Cerebellar cortex (tissue), 1 donor: ENCODE measurements around the gene AACS.

Source experiments
- DNase-seq: peaks from one replicate; pipeline ENCODE4 v3.0.0-alpha.2; 2015; ENCODE audit warnings: low spot score

AACS gene

DNA sequence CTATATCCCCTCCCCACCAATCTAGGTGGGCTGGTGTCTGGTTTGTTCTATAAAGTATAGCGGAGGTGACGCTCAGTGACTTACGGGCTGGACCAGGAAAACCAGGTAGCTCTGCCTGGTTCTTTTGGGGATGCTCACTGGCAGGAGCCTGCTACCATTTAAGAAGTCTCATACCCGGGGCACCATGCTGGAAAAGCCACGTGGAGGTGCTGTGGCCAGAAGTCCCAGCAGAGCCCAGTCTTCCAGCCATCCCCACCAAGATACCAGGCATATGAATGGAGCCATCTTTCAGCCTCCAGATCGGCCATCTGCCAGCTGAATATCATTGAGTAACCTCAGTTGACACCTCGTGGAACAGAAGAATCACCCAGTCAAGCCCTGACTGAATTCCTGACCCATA is 87.2 kb downstream of the AACS start:
- DNase-seq, result no peak

DNA sequence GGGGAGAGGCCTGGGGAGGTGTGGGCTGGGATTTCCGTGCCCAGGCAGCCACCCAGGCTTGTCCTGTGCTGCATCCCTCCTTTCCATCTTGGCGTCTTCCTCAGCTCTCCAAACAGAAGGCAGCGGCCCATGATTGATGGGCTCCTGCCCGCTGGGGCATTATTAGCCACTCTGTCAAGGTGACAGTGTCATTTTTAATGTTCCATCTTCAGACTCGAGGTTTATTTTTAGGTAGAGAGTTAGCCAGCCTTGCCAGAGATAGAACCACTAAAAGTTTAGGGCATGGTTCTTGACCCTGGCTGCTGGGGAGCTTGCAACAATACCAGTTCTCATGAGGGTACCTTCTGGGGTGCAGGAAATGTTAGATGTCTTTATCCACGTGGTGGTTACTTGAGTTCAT is 90.1 kb downstream of the AACS start:
- no peak for DNase-seq

- DNase-seq, result no peak
Observed at GRCh38 chr12:125157177-125157576, 91.9 kb downstream of the AACS start.

DNA sequence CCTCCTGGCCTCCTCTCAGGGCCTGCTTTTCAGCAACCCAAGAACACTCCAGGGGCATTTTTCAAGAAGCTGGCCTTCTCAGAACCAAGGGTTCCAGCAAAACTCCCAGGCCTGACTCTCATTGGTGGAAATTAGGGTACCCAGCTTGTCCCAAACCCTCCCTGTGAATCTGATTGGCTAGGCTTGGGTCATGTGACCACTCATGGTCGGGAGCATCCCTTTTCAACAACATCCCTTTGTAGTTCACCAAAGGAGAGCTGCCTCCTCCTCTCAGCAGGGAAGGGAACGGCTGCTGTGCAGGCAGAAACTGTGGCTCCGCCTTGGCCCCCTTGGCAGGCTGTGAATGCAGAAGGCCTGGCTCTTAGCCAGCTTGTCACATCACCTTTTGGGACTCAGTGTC is 94.5 kb downstream of the AACS start:
- no peak for DNase-seq

GRCh38 chr12:125160281-125160955 is 95.2 kb downstream of the AACS start:
- DNase-seq, result no peak

- DNase-seq, result peak; percentile 74
Observed at GRCh38 chr12:125161712-125162022, 96.4 kb downstream of the AACS start.

DNA sequence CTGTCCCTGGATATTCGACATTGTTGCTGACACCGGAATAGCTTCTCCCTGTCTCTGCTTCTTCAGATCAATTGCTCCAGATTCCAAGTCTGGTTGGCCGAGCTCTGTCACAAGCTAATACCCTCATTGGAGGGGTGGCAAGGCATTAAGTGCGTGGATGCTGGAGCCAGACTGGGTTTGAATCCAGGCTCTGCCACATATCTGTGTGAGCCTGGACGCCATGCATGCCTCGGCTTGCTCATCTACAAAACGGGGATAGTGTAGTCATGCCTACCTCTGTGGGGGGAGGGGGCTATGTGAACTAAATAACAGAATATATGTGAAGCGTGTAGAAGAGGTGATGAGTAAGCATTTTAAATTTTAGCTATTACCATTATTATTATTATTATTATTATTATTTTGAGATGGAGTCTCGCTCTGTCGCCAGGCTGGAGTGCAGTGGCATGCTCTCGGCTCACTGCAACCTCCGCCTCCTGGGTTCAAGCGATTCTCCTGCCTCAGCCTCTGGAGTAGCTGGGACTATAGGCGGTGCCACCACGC is 97.3 kb downstream of the AACS start:
- no peak for DNase-seq

GRCh38 chr12:125163148-125163547 is 97.9 kb downstream of the AACS start:
- no peak for DNase-seq

DNA sequence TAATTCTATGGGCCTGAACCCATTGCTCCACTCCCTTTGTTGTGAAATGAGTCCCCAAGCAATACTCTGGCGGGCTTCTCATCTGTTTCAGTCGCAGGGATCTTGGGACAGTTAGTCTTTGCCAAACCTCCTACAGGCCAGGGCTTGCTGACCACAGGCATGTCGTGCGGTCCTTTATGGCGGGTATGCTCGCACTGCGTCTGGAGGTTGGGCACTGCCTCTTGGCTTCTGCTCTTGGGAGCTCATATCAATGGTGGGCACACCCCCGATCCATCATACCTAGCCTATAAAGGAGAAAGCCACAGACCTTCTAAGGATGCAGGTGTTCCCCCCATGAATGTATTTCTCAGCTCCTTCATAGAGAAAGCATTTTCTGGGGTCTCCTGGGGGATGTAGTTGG is 99.3 kb downstream of the AACS start:
- DNase-seq, result no peak

GRCh38 chr12:125166041-125166440 is 100.8 kb downstream of the AACS start:
- no peak for DNase-seq

DNA sequence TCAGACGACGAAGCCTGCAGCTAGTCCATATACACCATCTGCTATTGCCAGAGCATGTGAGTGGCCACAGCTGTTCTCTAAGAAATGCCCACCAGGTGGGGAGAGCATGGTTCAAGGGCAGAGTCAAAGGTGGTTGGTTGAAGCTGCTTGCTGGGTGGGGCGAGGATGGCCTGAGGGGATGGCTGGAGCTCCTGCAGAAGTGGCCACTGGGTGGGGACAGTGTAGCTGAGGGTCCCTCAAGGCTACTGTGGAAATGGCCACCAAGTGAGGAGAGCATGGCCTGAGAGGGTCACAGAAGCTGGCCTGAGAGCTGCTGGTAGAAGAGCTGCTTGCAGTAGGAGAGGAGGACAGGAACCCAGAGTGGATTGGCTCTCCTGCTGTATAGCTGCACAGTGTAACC is 102.4 kb downstream of the AACS start:
- no peak for DNase-seq

DNA sequence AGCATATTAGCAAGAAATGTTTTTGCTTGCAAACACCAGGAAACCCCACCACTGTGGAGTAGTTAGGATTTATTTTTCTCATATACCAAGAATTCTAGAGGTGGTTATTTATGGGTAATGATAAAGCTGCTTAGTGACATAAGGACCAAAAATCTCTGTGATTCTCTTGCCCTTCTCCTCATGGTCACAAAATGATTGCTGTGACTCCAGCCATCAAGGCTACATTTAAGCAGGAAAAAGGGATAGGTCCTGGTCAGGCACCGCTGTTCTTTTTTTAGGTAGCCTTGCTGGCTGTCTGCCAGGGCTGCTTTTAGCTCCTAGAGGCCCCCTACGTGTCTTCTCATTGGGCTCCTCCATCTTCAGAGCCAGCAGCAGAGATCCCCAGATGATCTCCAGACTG is 104.2 kb downstream of the AACS start:
- DNase-seq, result no peak

- DNase-seq, result no peak
Observed at GRCh38 chr12:125169870-125170269, 104.6 kb downstream of the AACS start.

DNA sequence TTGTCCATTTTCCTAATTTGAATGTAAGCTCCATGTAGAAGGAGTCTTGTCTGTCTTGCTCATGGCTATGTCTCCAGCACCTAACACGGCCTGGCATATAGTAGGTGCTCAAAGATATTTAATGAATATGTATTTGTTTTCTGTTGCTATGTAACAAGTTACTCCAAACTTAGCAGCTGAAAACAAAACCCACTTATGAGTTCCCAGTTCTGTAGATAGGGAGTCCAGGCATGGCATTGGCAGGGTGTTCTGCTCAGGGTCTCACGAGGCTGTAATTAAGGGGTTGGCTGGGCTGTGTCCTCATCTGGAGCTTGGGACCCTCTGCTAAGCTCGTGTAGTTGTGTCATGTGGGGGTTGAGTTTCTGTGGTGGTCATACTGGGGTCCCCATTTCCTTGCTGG is 106.0 kb downstream of the AACS start:
- no peak for DNase-seq

- no peak for DNase-seq
Observed at GRCh38 chr12:125172231-125172850, 107.1 kb downstream of the AACS start.

DNA sequence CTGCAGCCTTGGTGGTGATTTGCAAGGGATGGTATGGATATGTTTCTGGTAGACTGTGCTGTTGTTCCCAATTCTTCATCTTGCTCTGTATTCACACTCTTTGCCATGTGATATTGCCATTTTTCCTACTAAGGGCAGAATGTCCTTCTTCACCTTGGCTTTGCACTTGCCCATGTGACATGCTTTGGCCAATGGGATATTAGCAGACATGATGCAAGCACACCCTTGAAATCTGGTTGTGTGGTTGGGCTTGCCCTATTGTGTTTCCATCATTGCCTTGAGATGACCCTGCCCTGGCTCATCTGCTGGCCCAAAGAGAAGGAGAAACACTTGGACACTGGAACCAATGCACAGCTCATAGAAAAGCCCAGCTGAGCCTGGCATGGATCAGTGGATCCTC is 110.3 kb downstream of the AACS start:
- DNase-seq, result no peak

- no peak for DNase-seq
Observed at GRCh38 chr12:125178222-125178621, 113.0 kb downstream of the AACS start.

DNA sequence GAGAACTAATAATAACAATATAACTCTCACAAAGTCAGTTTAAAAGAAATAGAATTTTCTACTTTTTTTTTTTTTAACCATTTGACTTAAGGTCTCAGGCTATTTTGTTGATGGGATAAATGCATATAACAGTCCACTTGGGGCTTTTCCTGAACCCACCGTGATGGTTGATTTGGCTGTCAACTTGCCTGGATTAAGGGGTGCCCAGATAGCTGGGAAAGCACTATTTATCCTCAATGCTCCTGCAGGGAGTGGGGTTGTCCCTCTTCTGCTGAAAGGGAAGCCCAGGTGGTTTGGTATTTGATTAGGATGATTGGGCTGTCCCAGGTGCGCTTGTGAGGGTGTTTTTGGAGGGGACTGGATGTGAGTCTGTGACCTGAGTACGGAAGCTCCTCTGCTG is 114.9 kb downstream of the AACS start:
- DNase-seq, result no peak

GRCh38 chr12:125181107-125181506 is 115.9 kb downstream of the AACS start:
- no peak for DNase-seq

DNA sequence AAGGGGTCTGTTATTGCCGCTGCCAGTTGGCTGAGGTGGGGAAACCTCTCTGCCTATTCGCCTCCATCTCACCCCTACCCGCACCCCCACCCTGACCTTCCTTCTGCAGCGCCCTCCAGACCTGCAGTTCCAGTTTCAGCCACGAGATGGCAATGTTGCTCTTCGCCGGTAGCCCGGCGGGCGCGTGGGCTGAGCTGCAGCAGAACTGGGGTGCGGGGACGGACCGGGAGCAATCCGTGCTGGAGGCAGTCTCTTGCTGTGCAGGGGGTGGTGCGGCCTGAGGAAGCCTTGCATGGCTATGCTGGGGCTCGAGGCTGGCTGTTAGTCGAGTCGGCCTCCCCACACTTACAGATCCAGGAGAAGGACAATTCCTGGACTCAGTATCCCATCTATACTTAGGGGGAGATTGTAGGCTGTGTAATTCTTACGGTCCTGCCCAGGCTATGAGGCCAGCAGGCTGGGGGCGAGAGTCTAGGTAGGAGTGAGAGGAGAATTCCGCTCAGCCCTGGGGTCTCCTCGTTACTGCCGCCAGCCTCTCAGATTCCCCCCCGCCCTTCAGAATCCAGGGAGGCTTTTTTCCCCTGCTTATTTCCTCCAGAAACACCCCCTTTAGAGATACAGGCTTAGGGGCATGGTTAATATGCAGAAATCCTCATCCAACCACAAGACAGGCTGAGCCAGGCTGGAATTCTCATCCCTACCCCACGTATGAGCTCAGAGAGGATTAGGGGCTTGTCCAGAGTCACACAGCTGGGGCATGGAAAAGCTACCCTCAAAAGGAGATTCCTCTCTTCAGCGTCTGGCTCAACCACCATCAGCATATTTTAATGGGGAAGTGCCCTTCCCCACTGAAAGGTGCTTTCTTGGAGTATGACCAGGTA is 118.2 kb downstream of the AACS start:
- DNase-seq, result peak; percentile 88

DNA sequence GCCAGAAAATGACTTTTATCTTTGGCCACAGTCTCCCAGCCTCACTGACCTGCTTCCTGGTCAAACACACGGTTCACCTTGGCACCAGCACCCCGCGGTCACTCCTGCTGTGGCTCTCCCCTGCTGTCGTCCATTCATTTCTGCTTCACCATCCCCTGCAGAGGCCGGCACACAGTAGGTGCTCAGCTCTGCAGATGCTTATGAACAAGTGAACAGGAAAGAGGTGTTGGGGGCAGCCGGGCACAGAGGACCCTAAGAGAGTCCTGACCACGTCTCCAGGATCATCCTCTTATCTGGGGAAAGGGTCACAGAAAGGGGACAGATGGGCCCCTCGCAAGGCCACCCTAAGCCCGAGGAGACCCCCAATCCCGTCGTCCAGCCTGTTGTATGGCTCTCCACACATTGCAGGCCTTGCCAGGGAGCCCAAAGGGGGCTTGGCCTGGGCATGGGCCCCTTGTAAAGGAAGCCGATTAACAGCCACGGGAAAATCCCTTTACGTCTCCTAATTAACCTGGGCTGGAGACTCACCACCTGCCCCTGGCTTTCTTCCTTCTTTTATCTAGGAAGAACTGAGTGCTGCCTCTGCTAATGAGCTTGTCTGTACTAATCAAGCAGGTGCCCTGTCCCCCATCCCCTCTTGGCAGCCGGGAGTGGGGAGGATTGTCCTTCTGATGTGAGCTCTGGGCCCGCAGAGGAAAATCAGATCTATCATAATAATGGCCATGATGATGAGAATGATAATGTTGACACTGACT is 119.2 kb downstream of the AACS start:
- DNase-seq, result peak; percentile 27

- peak; percentile 34 for DNase-seq
Observed at GRCh38 chr12:125185311-125185739, 120.1 kb downstream of the AACS start.
